HUES6 (cell line): ENCODE measurements around the gene FUZ.

Source experiments
- H3K27ac ChIP-seq: 2 replicates; pipeline ENCODE4 v1.7.0; 2013; ENCODE audit warnings: low read depth, mild to moderate bottlenecking, low read length, inconsistent platforms
- H3K27me3 ChIP-seq: 2 replicates; pipeline ENCODE4 v1.6.1; 2013; ENCODE audit warnings: low read length; ENCODE audit not compliant: control insufficient read depth, insufficient read depth
- H3K36me3 ChIP-seq: 2 replicates; pipeline ENCODE4 v1.6.1; 2013; ENCODE audit warnings: low read length; ENCODE audit not compliant: control insufficient read depth, insufficient read depth
- H3K4me1 ChIP-seq: 2 replicates; pipeline ENCODE4 v1.6.1; 2013; ENCODE audit warnings: low read length; ENCODE audit not compliant: control insufficient read depth, insufficient read depth
- H3K4me3 ChIP-seq: 2 replicates; pipeline ENCODE4 v1.5.1; 2013; ENCODE audit warnings: low read depth, low read length
- H3K9ac ChIP-seq: one replicate; pipeline ENCODE4 v1.6.1; 2013; ENCODE audit warnings: mild to moderate bottlenecking, low read length
- H3K9me3 ChIP-seq: 2 replicates; pipeline ENCODE4 v1.6.1; 2013; ENCODE audit warnings: low read depth, low read length; ENCODE audit not compliant: control insufficient read depth, insufficient read depth

FUZ gene

GRCh38 chr19:49775742-49776370, 37.2 kb downstream of the FUZ start:
- Histone ChIP-seq H3K4me1 (peaks cover 7% of the 10 kb centered on the region; the same call in 1 of the 2 replicates), H3K27me3 (no peaks in the 10 kb centered on the region), H3K9me3 (no peaks in the 10 kb centered on the region), H3K36me3 (no peaks in the 10 kb centered on the region), H3K27ac (no peak overlapping the region), H3K9ac (no peak overlapping the region), H3K4me3 (no peak overlapping the region)

GRCh38 chr19:49774969-49775368, 38.1 kb downstream of the FUZ start:
- Histone ChIP-seq H3K4me1 (peaks cover 4% of the 10 kb centered on the region; the same call in 1 of the 2 replicates), H3K9me3 (no peaks in the 10 kb centered on the region), H3K27ac (no peak overlapping the region), H3K4me3 (no peak overlapping the region), H3K36me3 (no peaks in the 10 kb centered on the region), H3K27me3 (no peaks in the 10 kb centered on the region), H3K9ac (no peak overlapping the region)

DNA sequence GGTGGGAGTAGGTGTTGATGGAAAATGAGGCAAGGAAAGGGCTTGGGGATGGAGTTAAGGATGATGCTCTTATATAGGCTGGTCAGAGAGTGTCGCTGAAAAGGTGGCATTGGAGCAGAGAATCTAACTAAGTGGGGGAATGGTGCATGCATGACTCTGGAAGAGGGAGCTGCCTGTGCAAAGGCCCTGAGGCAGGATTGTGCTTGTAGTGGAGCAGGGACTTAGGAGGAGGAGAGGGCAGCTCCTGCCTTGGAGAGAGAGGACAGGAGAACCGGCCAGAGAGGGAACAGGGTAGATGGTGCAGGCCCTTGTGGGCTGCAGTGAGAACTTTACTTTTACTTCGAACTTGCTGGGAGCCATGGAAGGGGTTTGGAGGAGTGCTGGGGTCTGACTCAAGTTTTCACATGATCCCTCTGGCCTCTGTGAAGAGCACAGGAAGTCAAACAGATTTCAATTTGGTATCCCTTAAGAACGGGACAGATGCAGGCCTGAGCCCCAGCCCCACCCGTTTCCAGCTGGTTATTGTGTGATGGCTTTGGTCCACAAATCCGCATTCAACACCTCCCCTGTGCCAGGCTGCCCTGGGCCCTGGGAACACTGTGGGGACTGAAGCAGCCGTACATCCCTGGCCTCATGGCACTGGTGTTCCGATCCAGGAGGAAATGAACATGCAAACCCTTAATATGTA, 39.3 kb downstream of the FUZ start:
- Histone ChIP-seq H3K4me1 (peaks cover 4% of the 10 kb centered on the region; the same call in 1 of the 2 replicates), H3K4me3 (no peak overlapping the region), H3K9me3 (no peaks in the 10 kb centered on the region), H3K9ac (no peak overlapping the region), H3K36me3 (no peaks in the 10 kb centered on the region), H3K27ac (no peak overlapping the region), H3K27me3 (no peaks in the 10 kb centered on the region)

DNA sequence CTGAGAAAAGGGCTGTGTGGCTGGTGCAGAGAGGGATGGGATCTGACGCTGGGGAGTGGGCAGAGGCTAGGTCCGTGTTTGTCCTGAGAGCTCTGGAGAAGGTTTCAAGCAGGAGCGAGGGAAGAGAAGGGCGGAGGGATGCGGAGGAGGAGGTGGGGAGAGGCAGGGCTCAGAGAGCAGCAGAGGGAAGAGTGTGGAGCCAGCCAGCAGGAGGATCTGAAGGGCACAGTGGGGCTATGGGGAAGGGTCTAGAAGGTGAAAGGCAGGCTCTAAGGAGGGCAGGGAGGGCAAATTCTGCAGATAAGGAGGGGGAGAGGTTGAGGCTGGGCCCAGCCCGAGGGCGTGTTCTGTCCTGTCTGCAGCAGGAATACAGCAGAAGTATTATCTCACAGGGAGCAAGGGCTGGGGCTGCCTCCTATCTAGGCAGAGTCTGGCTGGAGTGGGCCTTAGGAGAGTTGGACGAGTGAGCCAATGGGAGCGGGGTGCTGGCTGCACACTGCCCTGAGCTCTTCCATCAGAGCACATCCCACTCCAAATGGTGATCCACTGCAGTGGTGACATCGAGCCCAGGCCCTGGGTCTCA, 40.2 kb downstream of the FUZ start:
- peaks cover 4% of the 10 kb centered on the region; the same call in 1 of the 2 replicates for H3K4me1 ChIP-seq
- no peak overlapping the region for H3K9ac ChIP-seq
- no peak overlapping the region for H3K4me3 ChIP-seq
- H3K9me3 ChIP-seq = no peaks in the 10 kb centered on the region
- no peaks in the 10 kb centered on the region for H3K36me3 ChIP-seq
- H3K27ac ChIP-seq = no peak overlapping the region; the same call in 1 of the 2 replicates
- no peaks in the 10 kb centered on the region for H3K27me3 ChIP-seq

DNA sequence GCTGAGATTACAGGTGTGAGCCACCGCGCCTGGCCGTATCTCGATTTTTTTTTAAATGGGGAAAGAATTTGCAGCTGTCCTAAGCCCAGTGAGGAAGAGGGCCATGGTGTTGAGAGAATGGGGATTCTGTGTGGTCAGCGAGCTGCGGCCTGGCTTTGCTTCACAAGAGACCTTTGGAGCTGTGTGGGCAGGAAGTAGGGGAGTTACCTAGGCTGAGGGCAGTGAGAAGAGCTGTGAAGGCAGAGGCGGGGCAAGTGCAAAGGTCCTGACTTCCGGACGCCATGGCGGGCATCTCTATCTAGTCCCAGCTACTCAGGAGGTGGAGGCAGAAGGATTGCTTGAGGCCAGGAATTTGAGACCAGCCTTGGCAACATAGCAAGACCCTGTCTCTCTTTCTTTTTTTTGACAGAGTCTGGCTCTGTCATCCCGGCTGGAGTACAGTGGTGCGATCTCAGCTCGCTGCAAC, 41.4 kb downstream of the FUZ start:
- Histone ChIP-seq H3K27ac (no peak overlapping the region), H3K9ac (no peak overlapping the region), H3K4me3 (no peak overlapping the region), H3K27me3 (no peaks in the 10 kb centered on the region), H3K9me3 (no peaks in the 10 kb centered on the region), H3K36me3 (no peaks in the 10 kb centered on the region), H3K4me1 (peaks cover 4% of the 10 kb centered on the region; the same call in 1 of the 2 replicates)

DNA sequence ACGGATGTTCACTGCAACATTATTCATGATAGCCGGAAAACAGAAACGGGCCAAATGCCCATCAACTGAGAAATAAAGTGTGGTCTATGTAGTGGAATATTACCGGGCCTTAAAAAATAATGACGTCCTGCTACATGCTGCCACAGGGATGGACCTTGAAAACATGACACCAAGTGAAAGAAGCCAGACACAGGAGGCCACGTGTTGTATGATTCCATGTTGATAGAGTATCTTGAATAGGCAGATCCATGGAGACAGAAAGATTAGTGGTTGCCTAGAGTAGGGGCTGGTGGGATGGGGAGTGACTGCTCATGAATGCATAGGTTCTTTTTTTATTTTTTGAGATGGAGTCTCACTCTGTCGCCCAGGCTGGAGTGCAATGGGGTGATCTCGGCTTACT, 42.6 kb downstream of the FUZ start:
- Histone ChIP-seq H3K9ac (no peak overlapping the region), H3K9me3 (no peaks in the 10 kb centered on the region), H3K4me1 (peaks cover 4% of the 10 kb centered on the region; the same call in 1 of the 2 replicates), H3K27me3 (no peaks in the 10 kb centered on the region), H3K27ac (no peak overlapping the region), H3K36me3 (no peaks in the 10 kb centered on the region), H3K4me3 (no peak overlapping the region)

GRCh38 chr19:49767967-49768581, 45.0 kb downstream of the FUZ start:
- peak overlapping the region; percentile 77 for H3K9ac ChIP-seq
- no peak overlapping the region for H3K27ac ChIP-seq

GRCh38 chr19:49767381-49767780, 45.7 kb downstream of the FUZ start:
- Histone ChIP-seq H3K4me1 (no peaks in the 10 kb centered on the region; the same call in 1 of the 2 replicates), H3K9ac (peak overlapping the region; percentile 77)

More at GRCh38 chr19:49767967-49768581, 45.0 kb downstream of the FUZ start:
- no peaks in the 10 kb centered on the region for H3K36me3 ChIP-seq
- no peaks in the 10 kb centered on the region for H3K27me3 ChIP-seq
- H3K4me1 ChIP-seq = peaks cover 4% of the 10 kb centered on the region; the same call in 1 of the 2 replicates
- peak overlapping the region; percentile 91 for H3K4me3 ChIP-seq
- no peaks in the 10 kb centered on the region for H3K9me3 ChIP-seq

DNA sequence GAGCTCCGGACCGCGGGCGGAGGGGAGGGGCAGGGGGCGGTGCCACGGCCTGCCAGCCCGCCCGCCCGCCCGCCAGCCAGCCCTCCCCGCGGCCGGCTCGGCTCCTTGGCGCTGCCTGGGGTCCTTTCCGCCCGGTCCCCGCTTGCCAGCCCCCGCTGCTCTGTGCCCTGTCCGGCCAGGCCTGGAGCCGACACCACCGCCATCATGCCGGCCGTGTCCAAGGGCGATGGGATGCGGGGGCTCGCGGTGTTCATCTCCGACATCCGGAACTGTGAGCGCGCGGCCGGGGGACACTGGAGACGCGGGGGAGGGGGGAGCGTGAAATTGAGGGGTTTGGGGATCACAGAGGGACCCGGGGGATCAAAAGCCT, 46.2 kb downstream of the FUZ start, which contains the start of gene AP2A1:
TSS of gene AP2A1 (plus strand) at position 72 of the 370 bp plus-strand sequence. CDS start at position 205, 133 bp downstream.
- Histone ChIP-seq H3K4me1 (peaks cover 3% of the 10 kb centered on the region), H3K27ac (peak within 1 kb of the TSS; percentile 93), H3K9me3 (no peaks in the 10 kb centered on the region), H3K9ac (peak within 1 kb of the TSS; percentile 94), H3K36me3 (no peaks in the 10 kb centered on the region), H3K27me3 (no peaks in the 10 kb centered on the region), H3K4me3 (peak within 1 kb of the TSS; percentile 91)

More at GRCh38 chr19:49767381-49767780, 45.7 kb downstream of the FUZ start:
- Histone ChIP-seq H3K9me3 (no peaks in the 10 kb centered on the region), H3K4me3 (peak overlapping the region; percentile 91), H3K27me3 (no peaks in the 10 kb centered on the region), H3K36me3 (no peaks in the 10 kb centered on the region), H3K27ac (peak overlapping the region; percentile 51; the same call in 1 of the 2 replicates)

DNA sequence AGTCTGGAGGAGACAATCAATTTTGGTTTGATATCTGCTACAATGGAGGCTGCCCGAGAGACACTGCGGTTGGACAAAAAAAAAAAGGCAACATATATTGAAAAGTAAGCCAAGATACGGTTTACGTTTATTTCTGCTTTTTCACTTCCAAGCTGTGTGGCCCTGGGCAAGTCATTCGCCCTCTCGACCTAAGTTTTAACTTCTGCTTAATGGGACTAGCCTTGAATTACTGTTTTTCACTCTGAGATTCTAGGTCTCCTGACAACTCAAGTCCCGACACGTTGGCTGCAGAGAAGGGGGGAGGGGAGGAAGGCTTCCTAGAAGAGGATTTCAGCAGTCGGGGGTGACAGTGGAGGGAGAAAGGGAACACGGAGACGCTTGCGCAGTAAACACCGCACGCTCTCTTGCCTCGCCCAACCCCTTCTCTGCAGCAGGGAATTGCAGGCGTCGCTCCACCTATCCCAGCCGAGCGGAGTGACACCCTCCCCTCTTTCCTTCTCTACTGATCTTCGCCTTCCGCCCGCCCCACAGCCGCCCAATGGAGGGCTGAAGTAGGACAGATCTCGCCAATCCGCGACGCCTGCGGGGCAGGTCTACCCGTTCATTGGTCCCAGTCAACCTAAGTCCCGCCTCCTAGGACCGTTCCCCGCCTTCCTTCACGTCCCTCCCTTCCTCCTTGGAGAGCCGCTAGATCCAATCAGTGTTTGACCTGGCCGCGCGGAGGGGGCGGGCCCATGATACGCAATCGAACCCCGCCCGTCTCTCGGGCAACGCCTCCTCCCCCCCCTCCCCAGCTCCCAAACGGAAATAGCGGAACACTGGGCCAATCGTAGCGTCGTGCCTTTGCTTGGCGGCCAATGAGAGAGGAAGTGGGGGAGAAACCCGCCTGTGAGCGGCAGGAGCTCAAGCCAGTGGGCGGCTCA, 46.8 kb downstream of the FUZ start:
- Histone ChIP-seq H3K4me1 (peaks cover 9% of the 10 kb centered on the region), H3K36me3 (no peaks in the 10 kb centered on the region), H3K9ac (peak overlapping the region; percentile 94), H3K9me3 (no peaks in the 10 kb centered on the region), H3K27me3 (no peaks in the 10 kb centered on the region), H3K4me3 (peak overlapping the region; percentile 60), H3K27ac (peak overlapping the region; percentile 93)
